ENCODE data around the gene BAIAP3.

DNA sequence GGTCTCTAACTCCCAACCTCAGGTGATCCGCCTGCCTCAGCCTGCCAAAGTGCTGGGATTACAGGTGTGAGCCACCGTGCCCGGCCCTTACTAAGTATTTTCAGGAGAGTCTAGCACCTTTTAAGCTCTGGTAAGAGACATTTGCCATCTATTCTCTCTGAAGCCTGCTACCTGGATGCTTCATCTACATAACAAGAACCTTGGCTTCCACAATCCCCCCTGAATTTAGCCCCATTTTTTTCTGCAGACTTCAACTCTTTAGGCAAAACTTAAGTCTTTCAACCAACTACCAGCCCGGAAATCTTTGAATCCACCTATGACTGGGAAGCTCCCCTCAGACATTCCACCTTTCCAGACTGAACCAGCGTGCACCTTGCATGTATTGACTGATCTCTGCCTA, 38.0 kb upstream of the BAIAP3 start:
- TF ChIP-seq, protein P1, sequence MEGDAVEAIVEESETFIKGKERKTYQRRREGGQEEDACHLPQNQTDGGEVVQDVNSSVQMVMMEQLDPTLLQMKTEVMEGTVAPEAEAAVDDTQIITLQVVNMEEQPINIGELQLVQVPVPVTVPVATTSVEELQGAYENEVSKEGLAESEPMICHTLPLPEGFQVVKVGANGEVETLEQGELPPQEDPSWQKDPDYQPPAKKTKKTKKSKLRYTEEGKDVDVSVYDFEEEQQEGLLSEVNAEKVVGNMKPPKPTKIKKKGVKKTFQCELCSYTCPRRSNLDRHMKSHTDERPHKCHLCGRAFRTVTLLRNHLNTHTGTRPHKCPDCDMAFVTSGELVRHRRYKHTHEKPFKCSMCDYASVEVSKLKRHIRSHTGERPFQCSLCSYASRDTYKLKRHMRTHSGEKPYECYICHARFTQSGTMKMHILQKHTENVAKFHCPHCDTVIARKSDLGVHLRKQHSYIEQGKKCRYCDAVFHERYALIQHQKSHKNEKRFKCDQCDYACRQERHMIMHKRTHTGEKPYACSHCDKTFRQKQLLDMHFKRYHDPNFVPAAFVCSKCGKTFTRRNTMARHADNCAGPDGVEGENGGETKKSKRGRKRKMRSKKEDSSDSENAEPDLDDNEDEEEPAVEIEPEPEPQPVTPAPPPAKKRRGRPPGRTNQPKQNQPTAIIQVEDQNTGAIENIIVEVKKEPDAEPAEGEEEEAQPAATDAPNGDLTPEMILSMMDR (IDR thresholded peaks at IDR 0.05 in 4 of 5, conservative IDR thresholded peaks at IDR 0.05 in 1 of 5), result no peak
- no peak for TF ChIP-seq POLR2A (IDR thresholded peaks at IDR 0.05)
